GM21367 (cell line): ENCODE measurements around the gene DPEP3.
"Not testable (repeated sequence)": the region's sequence is repeated elsewhere in the genome, so short reads cannot be mapped to it uniquely, and the experiment has no call there.

ENCODE experiments used
- ATAC-seq: cut with Tn5 transposase; IDR thresholded peaks from one replicate; pipeline ENCODE4 v1.9.1; 2021; ENCODE audit not compliant: unreplicated experiment

DPEP3 gene

GRCh38 chr16:67945392-67945933 is 34.8 kb downstream of the DPEP3 start:
- no peak for ATAC-seq

- no peak for ATAC-seq
Measured at GRCh38 chr16:67944690-67945391, 35.5 kb downstream of the DPEP3 start.

GRCh38 chr16:67943619-67944504 is 36.4 kb downstream of the DPEP3 start, which contains the start of gene LCAT:
Gene LCAT (minus strand): TSS chr16:67944120. CDS start chr16:67944101, 19 bp downstream.
- no peak for ATAC-seq

- ATAC-seq, result no peak
Measured at GRCh38 chr16:67943256-67943618, 37.1 kb downstream of the DPEP3 start.

- no peak for ATAC-seq
Measured at GRCh38 chr16:67942510-67943255, 37.6 kb downstream of the DPEP3 start.

GRCh38 chr16:67942200-67942509 is 38.1 kb downstream of the DPEP3 start:
- ATAC-seq, result no peak

GRCh38 chr16:67941469-67942199 is 38.7 kb downstream of the DPEP3 start:
- ATAC-seq, result no peak

- no peak for ATAC-seq
Measured at GRCh38 chr16:67940446-67941089, 39.7 kb downstream of the DPEP3 start.

- ATAC-seq, result no peak
Measured at GRCh38 chr16:67939507-67940445, 40.5 kb downstream of the DPEP3 start.

- not testable (repeated sequence) for ATAC-seq
Measured at GRCh38 chr16:67937713-67938112, 42.6 kb downstream of the DPEP3 start.

GRCh38 chr16:67936880-67937605 is 43.3 kb downstream of the DPEP3 start:
- ATAC-seq, result peak; percentile 37

GRCh38 chr16:67936124-67936879 is 44.0 kb downstream of the DPEP3 start, which contains the start of gene PSMB10:
Gene PSMB10 (minus strand): TSS chr16:67936850. CDS start chr16:67936749, 101 bp downstream.
- peak; percentile 4 for ATAC-seq

- ATAC-seq, result peak; percentile 81
Measured at GRCh38 chr16:67935402-67936123, 44.7 kb downstream of the DPEP3 start.

- ATAC-seq, result no peak
Measured at GRCh38 chr16:67935101-67935401, 45.2 kb downstream of the DPEP3 start.

GRCh38 chr16:67934306-67935100 is 45.8 kb downstream of the DPEP3 start:
- no peak for ATAC-seq

- ATAC-seq, result no peak
Measured at GRCh38 chr16:67933805-67934204, 46.5 kb downstream of the DPEP3 start.
